CD14-positive monocyte (primary cell): ENCODE results near the gene OPN3. TPM values are rescaled to one million over a fixed set of nuclear protein-coding genes. Genes with fewer than 3 reads are reported as not detected.

Source experiments
- DNase-seq, 3 donors: peaks; one replicate each; pipeline ENCODE4 v3.0.0-alpha.2; 2011 to 2022
- H2AFZ ChIP-seq: 2 replicates; pipeline ENCODE4 v1.6.0; 2012; ENCODE audit warnings: mild to moderate bottlenecking, low read depth, low read length, inconsistent platforms; ENCODE audit not compliant: insufficient read depth, poor library complexity, severe bottlenecking
- H3K27ac ChIP-seq, 2 donors: 1 replicate in 1 of 2; 2 replicates in 1 of 2; pipeline ENCODE4 v1.5.1; 2012 to 2013; ENCODE audit warnings: low read length in 2 of 2, control low read depth in 1 of 2, inconsistent platforms in 1 of 2, low read depth in 1 of 2, mild to moderate bottlenecking in 1 of 2
- H3K27me3 ChIP-seq, 2 donors: one replicate each; pipeline versions ENCODE4 v1.6.0 to v1.6.1; 2011 to 2013; ENCODE audit warnings: low read length in 2 of 2; ENCODE audit not compliant: control insufficient read depth in 2 of 2, insufficient read depth in 2 of 2
- H3K36me3 ChIP-seq, 2 donors: replicated peaks in 1 of 2; 1 replicate in 1 of 2; 2 replicates in 1 of 2; pipeline versions ENCODE4 v1.5.1 to v1.6.1; 2012 to 2013; ENCODE audit warnings: low read length in 2 of 2, control low read depth in 1 of 2, inconsistent platforms in 1 of 2, mild to moderate bottlenecking in 1 of 2; ENCODE audit not compliant: insufficient read depth in 2 of 2, control insufficient read depth in 1 of 2
- H3K4me1 ChIP-seq, 2 donors: 1 replicate in 1 of 2; 2 replicates in 1 of 2; pipeline versions ENCODE4 v1.5.1 to v1.6.1; 2012 to 2013; ENCODE audit warnings: low read length in 2 of 2, control low read depth in 1 of 2, inconsistent platforms in 1 of 2, mild to moderate bottlenecking in 1 of 2, moderate library complexity in 1 of 2; ENCODE audit not compliant: insufficient read depth in 2 of 2, control insufficient read depth in 1 of 2
- H3K4me2 ChIP-seq: replicated peaks from 2 replicates; pipeline ENCODE3; 2012; ENCODE audit warnings: low read length, moderate library complexity, mild to moderate bottlenecking; ENCODE audit not compliant: poor library complexity, severe bottlenecking; ENCODE audit errors: extremely low read depth
- H3K4me3 ChIP-seq, 3 experiments: fragments of 200-600 bp in 1 of 3; sonication (generic) in 1 of 3; replicated peaks in 1 of 3; 1 replicate in 2 of 3; 2 replicates in 1 of 3; pipeline ENCODE4 v1.5.1; 2011 to 2013; ENCODE audit warnings: low read length in 3 of 3, mild to moderate bottlenecking in 3 of 3, control low read depth in 2 of 3, low read depth in 2 of 3, inconsistent platforms in 1 of 3, moderate library complexity in 1 of 3
- H3K79me2 ChIP-seq: 2 replicates; pipeline ENCODE4 v1.6.0; 2012; ENCODE audit warnings: mild to moderate bottlenecking, control low read depth, inconsistent platforms, low read length, moderate library complexity; ENCODE audit not compliant: insufficient read depth
- H3K9ac ChIP-seq: 2 replicates; pipeline ENCODE4 v1.6.0; 2017; ENCODE audit warnings: low read length, mild to moderate bottlenecking; ENCODE audit not compliant: insufficient read depth, poor library complexity, severe bottlenecking
- H3K9me3 ChIP-seq, 2 donors: replicated peaks in 1 of 2; 1 replicate in 1 of 2; 2 replicates in 1 of 2; pipeline versions ENCODE4 v1.5.1 to v1.6.1; 2012 to 2013; ENCODE audit warnings: low read length in 2 of 2, control low read depth in 1 of 2; ENCODE audit not compliant: control insufficient read depth in 1 of 2, insufficient read depth in 1 of 2
- H4K20me1 ChIP-seq: 2 replicates; pipeline ENCODE4 v1.6.0; 2012; ENCODE audit warnings: mild to moderate bottlenecking, low read length, control low read depth, moderate library complexity; ENCODE audit not compliant: insufficient read depth
- H3K27ac Mint-ChIP-seq, 7 donors: one replicate each; pipeline ENCODE4 v1.8.0; 2020; ENCODE audit warnings: mild to moderate bottlenecking in 7 of 7, mixed read lengths in 7 of 7, moderate library complexity in 6 of 7, inconsistent platforms in 2 of 7
- H3K27me3 Mint-ChIP-seq, 3 donors: one replicate each; pipeline ENCODE4 v1.8.0; 2021 to 2022; ENCODE audit warnings: low read depth in 3 of 3, mild to moderate bottlenecking in 3 of 3, mixed read lengths in 3 of 3, moderate library complexity in 3 of 3, inconsistent platforms in 1 of 3
- H3K36me3 Mint-ChIP-seq, 2 donors: one replicate each; pipeline ENCODE4 v1.8.0; 2020; ENCODE audit warnings: mixed read lengths in 2 of 2, inconsistent platforms in 1 of 2, mild to moderate bottlenecking in 1 of 2
- H3K4me1 Mint-ChIP-seq: one replicate; pipeline ENCODE4 v1.8.0; 2020; ENCODE audit warnings: mild to moderate bottlenecking, mixed read lengths
- H3K4me3 Mint-ChIP-seq, 2 donors: one replicate each; pipeline ENCODE4 v1.8.0; 2020; ENCODE audit warnings: mild to moderate bottlenecking in 2 of 2, mixed read lengths in 2 of 2, moderate library complexity in 1 of 2
- H3K9me3 Mint-ChIP-seq, 7 donors: one replicate each; pipeline ENCODE4 v1.8.0; 2020 to 2022; ENCODE audit warnings: mixed read lengths in 7 of 7, mild to moderate bottlenecking in 6 of 7, moderate library complexity in 6 of 7, inconsistent platforms in 2 of 7
- WGBS: methylation state at CpG from one replicate; pipeline ENCODE4 v1.1.5; 2013; ENCODE audit warnings: missing lambda C conversion rate; ENCODE audit not compliant: insufficient coverage; 5-methylcytosine and 5-hydroxymethylcytosine counted together
- intact Hi-C, 2 donors: fragments of 100-400 bp; cut with micrococcal nuclease; formaldehyde crosslinking; loops; one replicate each; pipeline versions ENCODE4 v1.15.0 to v1.15.1; 2023
- polyA plus RNA-seq, 3 donors: library from polyadenylated mRNA; depleted of rRNA in 1 of 3; unstranded in 2 of 3; stranded (reverse) in 1 of 3; fragments of 300-500 nt in 2 of 3; fragments of >200 nt in 1 of 3; fragmentation: Illumina TruSeq in 2 of 3; gene quantifications; 1 replicate in 2 of 3; 2 replicates in 1 of 3; pipeline ENCODE4 v1.2.3, GENCODE V29; 2012 to 2021
- TF ChIP-seq, protein P1 (sequence below): fragments of 200-600 bp; IDR thresholded peaks from one replicate; pipeline ENCODE4 v1.8.0; 2022; ENCODE audit warnings: antibody characterized with exemption, mild to moderate bottlenecking

OPN3 gene
- polyA plus RNA-seq, 3 donors: 14.5 to 56.1 (median 55.2) TPM

DNA sequence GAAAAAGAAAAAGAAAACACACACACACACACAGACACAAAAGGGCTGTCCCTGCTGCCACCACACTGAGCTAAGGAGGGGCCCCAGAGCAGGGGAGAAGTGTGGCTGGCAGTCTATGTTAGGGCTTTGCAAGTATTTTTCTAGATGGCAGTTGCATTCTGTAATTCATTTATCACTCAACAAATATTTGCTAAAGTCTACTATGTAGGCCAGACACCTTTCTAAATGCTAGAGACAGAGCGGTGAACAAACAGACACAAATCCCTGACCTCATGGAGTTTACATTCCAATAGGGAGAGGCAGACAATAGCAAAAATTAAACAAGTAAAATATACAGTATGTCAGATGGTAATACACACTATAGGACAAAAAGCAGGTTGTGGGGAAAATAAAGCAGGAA, 32.1 kb upstream of the OPN3 start:
- Mint-ChIP-seq H3K4me3 (no peak overlapping the region), H3K27ac (peak overlapping the region in 1 of 7 donors; percentile 26), H3K9me3 (peaks cover 1 to 3% (median 2%) of the 10 kb centered on the region in 7 donors), H3K27me3 (peaks cover 0 to 18% (median 6%) of the 10 kb centered on the region in 3 donors), H3K36me3 (no peaks in the 10 kb centered on the region), H3K4me1 (no peaks in the 10 kb centered on the region)
- Histone ChIP-seq H3K4me2 (no peak overlapping the region), H3K9ac (no peak overlapping the region), H3K9me3 (no peaks in the 10 kb centered on the region), H3K4me3 (no peak overlapping the region), H3K4me1 (no peaks in the 10 kb centered on the region), H2AFZ (no peak overlapping the region), H3K36me3 (no peaks in the 10 kb centered on the region), H4K20me1 (no peaks in the 10 kb centered on the region), H3K79me2 (no peaks in the 10 kb centered on the region), H3K27ac (no peak overlapping the region), H3K27me3 (no peaks in the 10 kb centered on the region)
- no peak for DNase-seq
- TF ChIP-seq, protein P1, sequence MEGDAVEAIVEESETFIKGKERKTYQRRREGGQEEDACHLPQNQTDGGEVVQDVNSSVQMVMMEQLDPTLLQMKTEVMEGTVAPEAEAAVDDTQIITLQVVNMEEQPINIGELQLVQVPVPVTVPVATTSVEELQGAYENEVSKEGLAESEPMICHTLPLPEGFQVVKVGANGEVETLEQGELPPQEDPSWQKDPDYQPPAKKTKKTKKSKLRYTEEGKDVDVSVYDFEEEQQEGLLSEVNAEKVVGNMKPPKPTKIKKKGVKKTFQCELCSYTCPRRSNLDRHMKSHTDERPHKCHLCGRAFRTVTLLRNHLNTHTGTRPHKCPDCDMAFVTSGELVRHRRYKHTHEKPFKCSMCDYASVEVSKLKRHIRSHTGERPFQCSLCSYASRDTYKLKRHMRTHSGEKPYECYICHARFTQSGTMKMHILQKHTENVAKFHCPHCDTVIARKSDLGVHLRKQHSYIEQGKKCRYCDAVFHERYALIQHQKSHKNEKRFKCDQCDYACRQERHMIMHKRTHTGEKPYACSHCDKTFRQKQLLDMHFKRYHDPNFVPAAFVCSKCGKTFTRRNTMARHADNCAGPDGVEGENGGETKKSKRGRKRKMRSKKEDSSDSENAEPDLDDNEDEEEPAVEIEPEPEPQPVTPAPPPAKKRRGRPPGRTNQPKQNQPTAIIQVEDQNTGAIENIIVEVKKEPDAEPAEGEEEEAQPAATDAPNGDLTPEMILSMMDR: no peak
- no CpG with 5 or more reads among the region's 1 CpG for WGBS
- intact Hi-C loops: no loop called here

DNA sequence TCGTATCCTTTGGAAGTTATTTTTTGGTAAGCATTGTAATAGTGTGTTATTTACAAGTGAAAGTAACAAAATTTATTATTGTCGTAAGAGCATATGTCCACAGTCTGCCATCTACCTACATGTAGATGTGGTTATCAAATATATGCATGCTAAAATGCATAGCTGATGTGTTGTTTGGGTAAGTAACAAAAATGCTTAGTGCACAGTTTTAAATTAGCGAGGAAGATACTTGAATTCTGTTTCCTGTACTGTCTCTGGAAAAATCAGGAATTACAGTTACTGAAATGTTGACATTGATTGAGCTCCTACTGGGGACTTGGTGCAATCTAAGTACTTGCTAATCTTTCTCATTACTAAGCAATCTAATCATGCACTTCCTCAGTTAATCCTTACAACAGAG, 26.2 kb upstream of the OPN3 start:
- no peak for DNase-seq
- Histone ChIP-seq H3K9ac (no peak overlapping the region), H3K27ac (no peak overlapping the region), H3K79me2 (no peaks in the 10 kb centered on the region), H3K4me2 (no peak overlapping the region), H4K20me1 (no peaks in the 10 kb centered on the region), H3K4me1 (no peaks in the 10 kb centered on the region), H3K36me3 (no peaks in the 10 kb centered on the region), H3K4me3 (no peak overlapping the region), H3K27me3 (no peaks in the 10 kb centered on the region), H2AFZ (no peak overlapping the region), H3K9me3 (no peaks in the 10 kb centered on the region)
- Mint-ChIP-seq H3K27ac (no peak overlapping the region), H3K27me3 (peaks cover 0 to 6% (median 0%) of the 10 kb centered on the region in 3 donors), H3K4me3 (no peak overlapping the region), H3K36me3 (no peaks in the 10 kb centered on the region), H3K9me3 (peaks cover 0 to 3% (median 0%) of the 10 kb centered on the region in 7 donors), H3K4me1 (no peaks in the 10 kb centered on the region)
- WGBS: no CpG with 5 or more reads among the region's 3 CpGs
- intact Hi-C loops: no loop called here
- TF ChIP-seq, protein P1: no peak
